ENCODE measurements around the gene TMTC1.

TMTC1 gene

DNA sequence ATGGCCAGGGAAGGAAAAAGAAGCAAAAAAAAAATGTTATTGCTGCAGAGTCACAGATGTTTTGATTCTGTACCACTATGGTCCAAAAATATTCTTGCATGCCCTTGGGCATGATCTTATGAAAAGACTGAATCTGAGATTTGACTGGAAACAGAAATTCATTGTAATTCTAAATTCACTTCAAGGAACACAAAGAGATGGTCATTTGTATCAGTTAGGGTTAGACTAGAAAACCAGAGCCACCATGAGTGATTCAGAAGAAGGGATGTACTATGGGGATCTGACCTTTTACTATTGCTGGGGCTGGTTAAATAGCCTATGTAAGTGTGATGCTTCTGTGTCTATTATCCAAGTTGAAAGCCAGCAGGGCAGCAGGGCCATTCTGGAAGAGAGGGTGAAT, 5.2 kb downstream of the TMTC1 start:
- no peak for DNase-seq

DNA sequence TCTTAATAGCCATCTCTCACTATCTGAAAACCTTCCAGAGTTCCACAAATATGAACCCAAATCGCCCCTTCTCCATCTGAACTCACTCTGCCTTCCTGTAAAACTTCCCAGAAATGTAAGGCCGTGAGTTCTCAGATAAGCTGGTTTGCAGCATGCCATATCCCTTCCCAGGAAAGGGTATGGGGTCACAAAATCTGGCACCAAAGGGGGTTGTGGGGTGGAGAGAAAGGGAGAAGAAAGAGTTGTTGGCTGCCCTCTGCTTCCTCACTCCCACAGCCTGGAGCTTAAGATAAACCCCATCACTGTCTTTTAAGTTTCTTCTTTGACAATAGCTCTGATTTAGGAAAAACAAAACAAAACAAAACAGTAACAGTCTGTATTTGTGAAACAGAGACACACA, 10.7 kb downstream of the TMTC1 start:
- DNase-seq, result no peak

DNA sequence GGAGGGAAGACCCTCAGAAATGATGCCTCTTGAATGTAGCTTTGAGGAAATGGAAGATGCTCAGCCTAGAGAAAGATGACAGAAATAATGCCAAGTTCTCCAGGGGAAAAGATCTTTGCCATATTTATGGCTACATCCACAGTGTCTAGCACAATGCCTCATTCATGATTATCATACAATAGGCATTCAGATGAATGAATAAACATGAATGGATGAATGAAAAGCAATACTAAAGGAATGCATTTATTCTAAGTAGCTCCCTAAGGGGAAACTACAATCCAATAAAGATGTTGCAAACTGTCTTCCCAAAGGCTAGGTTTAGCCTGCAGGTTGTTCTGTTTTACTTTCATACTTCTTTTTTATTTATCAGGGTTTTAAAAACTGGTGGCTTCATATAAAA, 12.0 kb downstream of the TMTC1 start:
- no peak for DNase-seq

DNA sequence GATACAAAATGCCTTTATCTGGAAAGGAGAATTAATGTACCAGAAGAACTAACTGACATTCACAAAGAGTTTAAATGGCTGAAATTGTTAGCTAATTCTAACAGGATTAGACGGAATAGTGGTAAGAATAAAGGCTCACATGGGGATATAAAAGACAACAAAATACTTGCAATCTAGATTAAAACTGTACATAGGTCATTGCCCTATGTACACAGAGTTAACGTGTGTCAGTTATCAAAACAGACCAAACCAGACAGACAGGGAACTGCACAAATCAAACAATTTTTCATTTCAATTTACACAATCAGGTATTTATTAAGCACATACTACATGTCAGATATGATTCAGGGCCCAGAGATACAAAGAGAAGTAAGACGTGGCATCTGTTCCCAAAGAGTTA, 12.6 kb downstream of the TMTC1 start:
- no peak for DNase-seq

DNA sequence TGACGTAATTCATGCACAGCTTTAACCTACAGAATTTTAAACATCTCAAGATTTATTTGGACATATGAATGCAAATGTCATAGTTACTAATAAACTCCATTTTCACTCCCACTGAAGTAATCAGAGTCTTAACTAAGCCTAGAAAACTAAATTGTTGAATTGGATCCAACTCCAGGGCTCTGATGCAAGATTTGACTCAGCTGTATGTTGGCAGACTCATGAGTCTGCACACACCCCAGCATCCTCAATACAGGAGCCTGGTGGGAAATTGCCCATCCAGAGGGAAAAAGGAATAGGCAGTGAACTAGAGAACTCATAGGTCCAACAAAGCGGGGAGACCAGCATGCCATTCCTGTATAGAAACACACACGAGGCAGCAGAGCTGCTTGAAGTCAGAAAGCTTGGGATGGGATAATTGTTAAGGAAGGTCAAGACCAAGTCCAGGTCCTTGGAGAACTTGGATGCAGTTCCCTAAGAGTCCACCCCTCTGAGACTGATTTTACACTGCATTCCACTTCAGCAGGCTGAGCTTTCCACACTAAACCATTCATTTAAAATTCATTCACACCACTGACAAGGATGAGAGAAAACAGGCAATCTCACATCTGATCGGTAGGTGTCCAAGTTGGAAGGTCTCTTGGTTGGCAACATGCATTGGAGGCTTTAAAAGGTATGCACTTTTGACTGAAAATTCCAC, 14.4 kb downstream of the TMTC1 start:
- DNase-seq, result no peak

DNA sequence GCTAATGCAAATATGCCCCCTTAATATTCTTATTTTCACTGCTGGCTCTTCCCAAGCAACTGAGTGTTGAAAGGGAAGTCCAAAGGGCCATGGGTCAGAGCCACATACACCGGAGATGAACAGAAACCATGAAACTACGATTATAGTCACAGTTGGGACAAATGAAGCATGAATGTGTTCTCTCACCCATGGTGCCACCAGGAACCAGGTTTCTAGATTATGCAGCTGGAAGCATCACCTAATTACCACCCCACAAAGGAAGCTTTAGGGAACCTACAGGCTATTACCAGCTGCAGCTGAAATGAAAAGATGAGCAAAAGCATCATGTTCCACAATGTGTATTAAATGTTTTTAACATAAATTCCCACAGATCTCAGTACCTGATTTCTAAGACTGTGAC, 15.4 kb downstream of the TMTC1 start:
- DNase-seq, result no peak

DNA sequence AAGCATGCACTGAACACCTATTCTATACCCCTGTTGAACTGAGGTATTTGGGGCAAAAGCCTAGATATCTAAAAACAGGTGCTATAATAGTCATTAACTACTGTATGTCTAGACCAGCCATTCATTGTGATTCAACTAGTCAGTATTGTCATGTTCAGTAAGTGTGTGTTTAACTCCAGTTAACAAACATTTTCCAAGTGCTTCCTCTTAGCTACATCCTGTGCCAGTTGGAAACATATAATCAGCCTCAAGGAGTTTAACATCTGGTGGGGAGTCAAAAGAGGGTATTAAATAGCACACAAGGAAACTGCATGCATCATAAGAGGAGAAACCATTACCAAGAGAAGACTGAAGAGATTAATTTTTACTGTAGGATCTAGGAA, 20.4 kb downstream of the TMTC1 start:
- DNase-seq, result no peak

DNA sequence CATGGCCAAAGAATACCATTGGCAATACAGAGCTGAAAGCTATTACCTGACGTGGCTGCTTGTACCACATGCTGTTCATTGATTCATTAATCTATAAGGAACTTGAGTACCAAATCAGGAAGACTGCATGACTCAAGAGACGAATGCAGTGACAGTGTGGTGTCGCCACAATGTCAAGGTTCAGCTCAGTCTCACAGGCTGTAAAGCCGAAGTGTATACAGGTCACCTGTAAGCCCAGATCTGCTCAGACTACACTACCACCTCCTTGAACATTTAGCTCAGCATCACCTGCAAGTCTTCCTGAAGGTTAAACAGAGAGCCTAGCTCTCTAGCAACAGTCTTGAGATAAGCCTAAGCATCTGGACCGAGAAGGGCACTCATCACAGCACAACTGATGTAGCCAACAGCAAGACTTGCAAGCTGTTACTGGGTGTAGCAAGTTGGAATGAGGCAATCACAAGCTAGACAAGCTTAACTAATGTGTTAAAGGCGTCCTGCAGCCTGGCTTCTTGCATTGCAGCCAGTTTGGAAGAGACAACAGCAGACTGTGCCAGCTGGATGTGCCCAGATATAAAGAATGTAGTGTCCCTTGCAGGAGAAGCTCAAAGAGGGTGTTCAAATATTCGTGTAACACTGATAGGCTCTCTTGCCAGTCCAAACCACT, 21.0 kb downstream of the TMTC1 start:
- DNase-seq, result no peak

DNA sequence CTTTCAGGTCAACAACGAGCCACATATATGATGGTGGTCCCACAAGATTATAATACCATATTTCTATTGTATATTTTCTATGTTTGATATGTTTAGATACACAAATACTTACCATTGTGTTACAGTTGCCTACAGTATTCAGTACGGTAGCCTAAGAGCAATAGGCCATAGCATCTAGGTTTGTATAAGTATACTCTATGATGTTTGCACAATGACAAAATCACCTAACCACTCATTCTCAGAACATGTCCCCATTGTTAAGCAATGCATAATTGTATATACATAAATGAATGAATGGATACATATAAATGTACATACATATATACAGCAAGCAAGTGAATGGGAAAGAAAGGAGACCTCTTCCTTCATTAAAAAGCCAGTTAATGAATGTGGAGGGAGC, 23.8 kb downstream of the TMTC1 start:
- no peak for DNase-seq

DNA sequence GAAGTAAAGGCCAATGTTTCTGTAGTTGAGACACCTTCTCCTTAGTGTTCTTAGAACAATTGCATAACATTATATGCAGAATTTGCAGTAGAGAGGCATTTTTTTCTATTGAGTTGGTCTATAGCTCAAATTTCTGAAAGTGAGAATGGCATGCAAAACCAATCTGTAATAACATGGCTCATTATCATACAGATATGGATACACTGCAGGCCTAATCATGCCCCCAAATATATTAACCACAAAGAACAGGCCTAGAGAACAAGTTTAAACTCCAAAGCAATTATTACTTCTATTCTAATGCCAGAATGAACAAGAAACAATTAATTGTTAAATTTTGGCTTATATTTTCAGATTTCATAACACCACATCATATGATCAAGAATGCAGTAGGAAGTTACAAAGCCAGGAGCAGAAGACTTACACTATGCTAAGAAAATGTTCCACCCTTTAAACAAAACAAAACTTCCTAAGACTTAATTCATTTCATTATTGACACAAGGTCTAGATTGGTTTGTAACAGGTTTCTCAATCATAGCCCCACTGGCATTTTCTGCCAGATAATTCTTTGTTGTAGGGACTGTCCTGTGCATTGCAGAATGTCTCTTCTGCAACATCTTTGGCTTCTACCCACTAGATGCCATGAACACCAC, 26.9 kb downstream of the TMTC1 start:
- no peak for DNase-seq

DNA sequence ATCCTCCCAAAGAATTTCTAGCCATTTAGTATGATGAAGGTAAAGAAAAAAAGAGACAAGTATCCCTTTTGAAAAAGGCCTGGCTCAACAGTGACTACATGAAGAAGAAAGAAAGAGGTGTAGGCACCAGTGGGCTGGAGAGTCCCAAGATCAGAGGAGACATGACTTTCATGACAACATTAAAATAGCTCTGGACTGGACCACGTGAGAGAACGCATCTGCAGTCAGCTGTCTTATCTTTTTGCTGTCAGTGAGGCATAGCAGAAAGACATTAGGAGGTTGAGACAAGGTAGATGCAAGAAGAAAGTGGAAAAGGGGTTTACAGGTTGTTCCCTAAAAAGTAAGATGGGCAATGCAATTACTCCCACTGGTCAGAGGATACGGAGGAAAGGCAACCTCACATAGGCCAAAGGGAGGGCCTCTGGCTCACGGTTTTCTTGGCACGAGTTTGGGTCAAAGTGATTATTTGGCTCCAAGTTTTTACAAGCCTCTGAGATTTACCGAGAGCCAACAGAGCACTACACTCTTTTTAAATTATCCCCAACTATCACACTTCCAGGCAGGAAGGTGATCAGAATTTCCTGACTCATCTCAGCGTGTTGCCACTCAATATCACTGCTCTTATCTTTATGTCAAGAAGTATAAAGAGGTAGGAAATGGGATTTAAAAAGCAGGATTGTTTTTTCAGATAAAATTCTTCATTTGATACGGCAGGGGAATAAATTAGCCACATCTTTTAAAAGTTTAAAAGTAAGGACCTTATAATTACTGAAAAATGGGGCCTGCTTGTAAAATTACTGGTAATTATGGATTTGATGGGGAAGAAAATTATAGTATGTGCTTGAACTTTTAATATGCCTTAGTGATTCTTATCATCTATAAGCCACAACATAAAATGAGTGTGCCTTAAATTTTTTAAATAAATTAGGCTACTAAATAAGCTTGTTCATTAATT, 29.2 kb downstream of the TMTC1 start:
- DNase-seq, result no peak

DNA sequence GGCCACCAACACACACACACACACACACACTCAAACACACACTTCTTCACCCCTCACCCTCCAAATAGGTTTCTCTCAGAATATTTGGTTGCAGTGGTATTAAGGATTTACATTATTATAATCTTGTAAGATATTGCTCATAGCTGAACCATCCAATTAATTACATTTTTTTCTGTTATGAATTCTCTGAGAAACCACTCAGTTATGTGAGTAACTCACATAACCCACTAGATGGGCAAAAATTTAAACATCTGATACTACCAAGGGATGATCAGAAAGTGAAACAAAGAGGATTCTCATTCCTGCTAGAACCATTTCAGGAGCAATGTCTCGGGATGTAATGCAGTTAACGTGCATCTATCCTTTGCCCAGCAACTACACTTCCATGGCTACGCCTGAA, 31.6 kb downstream of the TMTC1 start:
- no peak for DNase-seq

DNA sequence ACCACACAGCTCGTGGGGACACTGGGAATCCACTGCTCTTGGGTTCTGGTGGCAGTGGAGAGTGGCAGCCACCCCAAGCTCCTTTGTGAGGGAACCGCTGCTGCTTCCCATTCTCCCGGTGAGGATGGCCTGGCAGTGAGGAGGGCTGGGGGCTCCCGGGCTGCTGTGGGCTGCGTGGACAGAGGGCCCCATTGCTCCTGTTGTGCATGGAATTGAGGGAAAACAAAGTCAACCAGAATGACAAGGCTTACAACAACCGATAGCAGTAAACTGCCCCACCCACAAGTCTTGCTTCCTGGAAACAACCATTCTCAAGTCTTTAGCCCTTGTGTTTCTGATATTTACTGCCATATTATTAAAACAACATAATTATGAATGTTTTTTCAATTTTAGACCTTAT, 32.1 kb downstream of the TMTC1 start:
- DNase-seq, result no peak

DNA sequence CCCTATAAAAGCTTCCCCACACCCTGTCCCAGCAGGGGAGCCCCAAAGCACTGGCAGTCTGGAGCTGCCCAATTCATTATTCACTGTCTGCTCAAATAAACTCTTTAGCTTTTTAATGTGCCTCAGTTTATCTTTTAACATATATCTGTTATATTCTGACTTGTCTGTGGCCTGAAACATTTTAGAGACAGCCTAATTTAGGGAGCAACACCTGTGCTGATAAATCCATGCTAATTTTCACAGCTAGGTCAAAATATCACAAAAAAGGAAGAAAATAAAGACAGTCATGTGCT, 32.9 kb downstream of the TMTC1 start:
- DNase-seq, result no peak

DNA sequence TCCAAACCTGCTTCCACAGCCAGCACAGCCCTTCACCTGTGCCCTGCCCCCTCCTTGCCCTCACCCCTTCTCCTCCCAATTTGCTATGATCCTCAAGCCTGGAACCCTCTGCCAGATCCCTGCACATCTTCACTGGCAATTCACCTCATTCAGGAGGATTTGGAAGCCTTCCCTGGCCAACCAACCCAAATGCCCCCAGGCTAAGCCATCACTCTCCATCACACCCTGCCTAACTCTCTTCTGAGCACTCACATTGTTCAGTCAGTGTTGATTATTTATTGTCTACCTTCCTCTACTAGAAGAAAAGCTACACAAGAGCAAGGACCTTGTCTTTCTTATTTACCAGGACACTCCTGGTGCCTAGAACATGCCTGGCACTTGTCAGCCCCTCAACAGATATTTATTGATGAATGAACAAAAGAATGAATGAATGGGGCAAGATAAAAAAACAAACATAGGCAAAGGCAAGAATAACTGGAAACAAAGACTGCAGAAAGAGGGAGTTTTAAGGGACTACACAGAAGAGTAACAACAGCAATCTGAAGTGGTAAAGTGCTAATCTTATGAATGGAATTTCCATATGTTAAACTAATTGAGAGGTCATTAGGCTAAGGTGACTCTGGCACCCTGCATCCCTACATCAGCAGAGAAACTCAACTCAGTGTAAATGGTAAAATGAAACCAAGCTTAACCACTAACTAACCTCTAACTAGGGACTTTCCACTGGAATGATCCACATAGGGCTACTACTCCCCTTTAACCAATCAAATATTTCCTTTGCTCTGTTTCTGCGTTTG, 33.4 kb downstream of the TMTC1 start:
- DNase-seq, result no peak

DNA sequence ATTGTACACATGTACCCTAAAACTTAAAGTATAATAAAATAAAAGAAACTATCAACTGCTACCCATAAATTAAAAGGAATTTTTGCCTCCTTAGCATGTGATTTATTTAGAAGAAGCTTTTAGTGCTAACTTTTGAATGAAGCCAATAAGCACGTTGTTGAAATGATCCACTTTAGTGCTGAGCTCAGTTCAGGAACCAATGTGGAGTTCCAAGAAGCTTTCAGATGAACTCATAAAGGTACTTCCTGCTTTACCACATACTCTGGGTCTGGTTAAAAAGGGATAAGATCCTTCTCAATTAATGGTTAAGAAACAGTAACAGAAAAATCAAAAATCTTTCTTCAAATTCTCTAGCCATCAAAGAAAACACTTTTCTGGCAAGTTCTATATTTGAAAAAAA, 39.4 kb downstream of the TMTC1 start:
- no peak for DNase-seq

DNA sequence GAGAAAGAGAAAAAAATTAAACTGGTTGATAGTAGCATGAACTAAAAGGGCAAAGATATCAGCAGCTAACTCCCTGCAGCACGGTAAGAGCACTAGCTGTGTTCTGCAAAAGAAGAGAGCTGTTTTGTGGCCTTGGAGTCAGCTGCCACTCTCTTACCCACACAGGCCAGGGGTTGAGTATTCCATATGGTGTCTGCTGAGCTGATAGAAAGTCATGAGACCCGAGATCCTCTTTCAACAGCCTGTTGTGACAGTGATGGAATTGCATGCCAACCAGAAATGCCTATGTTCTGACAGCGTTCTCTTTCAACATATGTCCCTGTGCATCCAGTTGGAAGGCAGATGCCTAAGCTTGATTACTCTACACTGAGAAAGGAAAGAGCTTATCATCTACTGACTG, 39.9 kb downstream of the TMTC1 start:
- no peak for DNase-seq

DNA sequence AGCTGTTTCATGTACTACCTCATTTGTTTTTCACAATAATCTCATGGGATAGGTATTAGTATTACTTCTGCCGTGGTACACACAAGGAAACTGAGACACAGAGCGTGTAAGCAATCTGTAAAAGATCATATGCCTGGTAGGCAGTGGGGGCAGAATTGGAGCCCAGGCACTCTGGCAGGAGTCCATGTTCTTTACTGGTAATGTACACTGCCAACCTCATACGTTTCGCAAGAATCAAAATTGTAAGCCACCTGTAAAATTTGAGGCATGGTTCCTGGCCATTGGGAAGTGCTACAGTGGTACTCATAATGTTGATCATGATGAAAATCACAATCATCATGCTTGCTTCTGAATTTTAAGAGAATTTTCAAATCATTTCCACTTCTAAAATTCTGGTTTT, 40.7 kb downstream of the TMTC1 start:
- no peak for DNase-seq

DNA sequence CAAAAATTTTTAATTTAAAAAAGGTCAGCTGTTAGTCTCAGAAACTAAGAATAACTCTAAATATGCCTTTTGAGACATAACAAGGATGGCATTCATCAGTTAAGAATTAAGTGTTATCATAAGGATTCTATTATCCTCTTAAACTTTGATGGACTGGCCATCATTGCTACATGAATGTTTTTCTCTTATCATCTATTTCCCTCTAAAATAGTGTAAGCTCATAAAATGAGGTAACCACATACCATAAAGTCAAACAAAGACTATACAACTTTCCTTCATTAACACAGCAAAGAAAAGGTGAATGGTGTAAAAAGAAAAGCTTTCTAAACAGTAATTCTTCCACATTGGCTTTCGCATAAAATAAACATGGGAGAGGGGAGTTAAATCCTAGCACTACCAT, 41.1 kb downstream of the TMTC1 start:
- no peak for DNase-seq

DNA sequence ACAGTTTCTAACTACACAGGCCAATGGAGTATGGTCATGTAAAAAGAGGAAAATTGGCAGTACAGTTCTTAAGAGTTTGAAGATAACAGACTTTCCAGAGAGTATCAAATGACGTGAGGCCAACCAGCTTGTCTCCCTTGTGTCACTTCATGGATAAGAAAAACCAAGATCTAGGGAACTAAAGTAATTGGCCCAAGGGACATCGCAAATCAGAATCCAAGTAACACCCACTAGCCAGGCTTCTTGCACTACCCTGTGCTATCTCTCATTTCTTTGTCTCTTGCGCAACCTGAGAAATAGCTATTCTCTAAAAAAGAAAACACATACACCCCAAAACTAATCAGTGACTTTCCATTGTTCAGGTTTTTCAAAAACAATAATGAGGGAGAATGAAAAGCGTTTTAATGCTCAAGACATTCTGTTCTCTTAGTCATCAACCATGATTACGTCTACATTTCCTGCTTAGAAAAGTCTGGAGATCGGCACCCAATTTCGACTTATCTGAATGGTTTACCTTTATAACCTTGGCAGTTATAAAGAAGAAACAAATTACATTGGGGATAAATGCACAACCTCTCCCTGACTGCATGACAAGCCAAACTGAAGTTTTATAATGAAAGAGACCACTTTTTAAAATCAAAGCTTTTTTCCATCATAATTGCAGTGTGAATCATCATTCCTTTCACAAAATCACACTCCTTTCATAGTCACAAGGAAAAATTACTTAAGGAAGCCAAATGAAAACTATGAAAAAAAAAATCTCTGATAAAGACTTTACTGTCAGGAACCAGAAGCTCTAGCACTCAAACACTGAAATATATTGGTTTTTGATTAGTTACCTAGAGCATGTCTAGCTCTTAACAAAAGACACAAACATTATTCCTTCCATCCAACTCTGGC, 42.1 kb downstream of the TMTC1 start:
- no peak for DNase-seq

DNA sequence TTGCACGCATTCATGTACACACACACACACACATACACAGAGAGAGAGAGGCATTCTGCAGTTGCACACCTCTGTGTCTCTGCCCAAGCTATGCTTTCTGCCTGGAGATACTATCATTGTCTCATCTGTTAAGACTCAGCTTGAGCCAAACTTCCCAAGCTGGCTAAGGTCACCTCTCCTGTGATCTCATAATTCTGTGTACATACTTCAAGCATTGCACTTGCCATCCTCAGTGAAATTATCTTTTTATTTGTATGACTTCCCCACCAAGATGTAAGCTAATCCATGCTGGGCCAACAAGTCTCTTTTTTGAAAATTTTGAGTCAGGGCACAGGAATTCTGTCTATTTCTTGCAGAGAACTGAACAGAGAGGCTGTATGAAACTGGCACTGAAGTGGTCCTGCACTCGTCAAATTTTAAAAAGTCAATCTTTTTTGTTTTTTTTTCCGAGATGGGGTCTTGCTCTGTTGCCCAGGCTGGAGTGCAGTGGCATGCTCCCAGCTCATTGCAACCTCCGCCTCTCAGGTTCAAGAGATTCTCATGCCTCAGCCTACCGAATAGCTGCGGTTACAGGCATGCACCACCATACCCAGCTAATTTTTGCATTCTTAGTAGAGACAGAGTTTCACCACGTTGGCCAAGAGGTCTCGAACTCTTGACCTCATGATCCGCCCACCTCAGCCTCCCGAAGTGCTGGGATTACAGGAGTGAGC, 44.3 kb downstream of the TMTC1 start:
- DNase-seq, result no peak

Measured in activated CD4-positive, alpha-beta T cell treated with anti-CD3 and anti-CD28 coated beads, Interleukin-2, Interleukin-6, amounts not matched to agents 100 ng/mL and 50 ng/mL, durations not matched to agents 16 hours and 8 hours (primary cell).